C1 segment of cervical spinal cord (tissue), 14 donors: ENCODE results near the gene G6PC3.

ENCODE experiments used
- DNase-seq, 14 donors: peaks; one replicate each; lab custom pipeline; 2025; lab: John Stamatoyannopoulos, UW

Gene G6PC3

GRCh38 chr17:44059101-44059892 lies 11.2 kb upstream of the G6PC3 start:
- no peak for DNase-seq

- DNase-seq: no peak
Measured at GRCh38 chr17:44061446-44061845, 9.1 kb upstream of the G6PC3 start.

GRCh38 chr17:44062871-44063270 lies 7.7 kb upstream of the G6PC3 start:
- DNase-seq: no peak

- DNase-seq: no peak
Measured at GRCh38 chr17:44063704-44064639, 6.6 kb upstream of the G6PC3 start.

GRCh38 chr17:44065668-44066203 lies 4.8 kb upstream of the G6PC3 start:
- no peak for DNase-seq

- peak; percentile 24 to 84 (median 71) for DNase-seq
Measured at GRCh38 chr17:44066204-44066930, 4.2 kb upstream of the G6PC3 start, which contains the start of gene LSM12. Gene LSM12 (minus strand): TSS chr17:44066671. CDS start chr17:44066587, 84 bp downstream.

- DNase-seq: no peak
Measured at GRCh38 chr17:44067545-44067940, 3.0 kb upstream of the G6PC3 start.

GRCh38 chr17:44069974-44070454 lies 521 bp upstream of the G6PC3 start:
- DNase-seq: peak in 3 of 14 donors; percentile 19 to 53 (median 46)

- no peak for DNase-seq
Measured at GRCh38 chr17:44071198-44071520, 624 bp downstream of the G6PC3 start.

GRCh38 chr17:44071772-44072171 lies 1.2 kb downstream of the G6PC3 start:
- DNase-seq: no peak

GRCh38 chr17:44074231-44074910 lies 3.8 kb downstream of the G6PC3 start:
- no peak for DNase-seq

- no peak for DNase-seq
Measured at GRCh38 chr17:44074911-44075285, 4.4 kb downstream of the G6PC3 start.

GRCh38 chr17:44075598-44076293 lies 5.2 kb downstream of the G6PC3 start:
- DNase-seq: no peak

GRCh38 chr17:44076716-44077594 lies 6.4 kb downstream of the G6PC3 start:
- DNase-seq: peak in 1 of 14 donors; percentile 13

- DNase-seq: peak in 2 of 14 donors; percentile 16 to 18
Measured at GRCh38 chr17:44077595-44077909, 7.0 kb downstream of the G6PC3 start.

GRCh38 chr17:44078412-44078811 lies 7.9 kb downstream of the G6PC3 start:
- no peak for DNase-seq

GRCh38 chr17:44079877-44080821 lies 9.6 kb downstream of the G6PC3 start:
- no peak for DNase-seq

- no peak for DNase-seq
Measured at GRCh38 chr17:44081681-44082080, 11.1 kb downstream of the G6PC3 start.
